ENCODE results near the gene KIFC1. TPM values are rescaled to one million over a fixed set of nuclear protein-coding genes. Genes with fewer than 3 reads are reported as not detected.

KIFC1 gene
- polyA plus RNA-seq, 1 of the 3 experiments (the other 2 are of a cell fraction) = 35.9 TPM

DNA sequence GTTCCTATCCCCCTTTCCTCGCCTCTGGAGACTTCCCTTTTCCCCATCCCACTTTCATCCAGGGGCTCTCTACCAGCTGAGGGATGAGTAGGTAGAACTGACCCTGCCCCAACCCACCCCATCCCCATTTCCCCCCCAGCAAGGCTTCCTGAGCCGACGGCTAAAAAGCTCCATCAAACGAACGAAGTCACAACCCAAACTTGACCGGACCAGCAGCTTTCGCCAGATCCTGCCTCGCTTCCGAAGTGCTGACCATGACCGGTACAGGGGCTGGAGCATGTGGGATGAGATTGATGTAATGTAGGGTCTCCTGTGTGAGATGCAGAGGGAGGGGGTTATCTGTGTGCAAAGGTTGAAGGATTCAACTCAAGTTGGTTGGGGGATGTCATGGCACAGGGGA, 40.9 kb downstream of the KIFC1 start:
- H3F3A ChIP-seq (replicated peaks; ENCODE audit: insufficient read depth) = peaks cover 13% of the 10 kb centered on the region
- no peak overlapping the region for H3K4me2 ChIP-seq
- H3K9ac ChIP-seq = no peak overlapping the region
- POLR2A ChIA-PET = no interaction called here
- H3K9me2 ChIP-seq = no peaks in the 10 kb centered on the region
- peak; percentile 15 for DNase-seq
- H4K20me1 ChIP-seq (ENCODE audit: insufficient read depth) = no peaks in the 10 kb centered on the region; the same call in 1 of the 2 replicates
- no peak for TF ChIP-seq REST (IDR thresholded peaks at IDR 0.05; ENCODE audit: low read depth, low read length)
- TF ChIP-seq CTCF (IDR thresholded peaks at IDR 0.05) = no peak
- no peak for TF ChIP-seq GABPA (IDR thresholded peaks at IDR 0.05; ENCODE audit: low read depth)
- TF ChIP-seq TCF12 (IDR thresholded peaks at IDR 0.05) = no peak
- no peak for TF ChIP-seq FOXM1 (IDR thresholded peaks at IDR 0.05; ENCODE audit: low read depth)
- WGBS (ENCODE audit: low lambda C conversion rate) = 97% methylated on average over 10 of the region's 10 CpGs
- CTCF ChIA-PET = no interaction called here
- H3K4me1 ChIP-seq (ENCODE audit: control insufficient read depth in 1 of 2, insufficient read depth in 2 of 2, low read depth in 1 of 2, low read length in 1 of 2) = peaks cover 17 to 34% of the 10 kb centered on the region in 2 experiments; a peak in 3 of 4 replicates
- no peak overlapping the region for H3K4me3 ChIP-seq (ENCODE audit: low read depth in 2 of 2, low read length in 1 of 2)
- no peaks in the 10 kb centered on the region for H3K9me3 ChIP-seq
- no peak overlapping the region for H2AFZ ChIP-seq (ENCODE audit: low read depth)
- H3K27me3 ChIP-seq (ENCODE audit: insufficient read depth) = no peaks in the 10 kb centered on the region
- peaks cover 11 to 17% of the 10 kb centered on the region in 2 experiments for H3K36me3 ChIP-seq (replicated peaks in 1 of 2; ENCODE audit: control insufficient read depth in 1 of 2, insufficient read depth in 2 of 2, low read length in 1 of 2)
- peaks cover 27% of the 10 kb centered on the region; the same call in 1 of the 2 replicates for H3K79me2 ChIP-seq (ENCODE audit: insufficient read depth)
- H3K27ac ChIP-seq (ENCODE audit: low read depth in 2 of 2, low read length in 1 of 2) = no peak overlapping the region

DNA sequence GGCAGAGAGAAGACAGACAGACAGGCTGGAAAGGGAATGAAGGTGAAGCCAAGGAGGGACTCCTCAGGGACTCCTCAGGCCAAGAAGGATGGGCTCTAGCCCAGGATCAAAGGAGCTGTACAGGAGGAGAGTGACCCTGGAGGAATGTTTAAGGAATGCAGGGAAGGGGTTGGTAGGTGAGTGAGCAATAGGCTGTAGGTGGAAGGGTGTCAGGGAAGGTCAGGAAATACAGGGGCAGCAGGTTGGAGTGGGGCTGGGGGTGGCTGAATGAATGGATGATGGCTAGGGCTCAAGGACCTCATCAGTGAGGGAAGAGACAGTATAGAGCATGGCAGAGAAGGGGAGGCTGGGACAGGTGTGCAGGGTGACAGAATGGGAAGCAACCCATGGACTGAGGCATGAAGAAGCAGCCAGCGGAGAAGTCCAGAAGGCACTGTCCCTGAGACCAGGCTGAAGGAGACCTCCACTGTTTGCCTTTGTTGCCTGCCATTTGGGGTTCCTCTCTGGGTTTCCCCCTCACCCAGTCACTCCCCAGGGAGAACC, 41.4 kb downstream of the KIFC1 start:
- POLR2A ChIA-PET = no interaction called here
- H2AFZ ChIP-seq (ENCODE audit: low read depth) = no peak overlapping the region
- TF ChIP-seq GABPA (IDR thresholded peaks at IDR 0.05; ENCODE audit: low read depth) (no peak), EP300 (IDR thresholded peaks at IDR 0.05; ENCODE audit: borderline replicate concordance in 1 of 2, low read depth in 1 of 2, low read length in 1 of 2) (no peak), MEF2A (IDR thresholded peaks at IDR 0.05; ENCODE audit: borderline replicate concordance, low read depth) (no peak), RFX5 (IDR thresholded peaks at IDR 0.05; ENCODE audit: low read length) (no peak), RCOR1 (IDR thresholded peaks at IDR 0.05; ENCODE audit: low read length) (no peak), CTCF (IDR thresholded peaks at IDR 0.05) (no peak), FOSL2 (IDR thresholded peaks at IDR 0.05; ENCODE audit: borderline replicate concordance, low read depth) (no peak), SMC3 (IDR thresholded peaks at IDR 0.05; ENCODE audit: low read depth, low read length) (no peak)
- TF ChIP-seq, protein P1, sequence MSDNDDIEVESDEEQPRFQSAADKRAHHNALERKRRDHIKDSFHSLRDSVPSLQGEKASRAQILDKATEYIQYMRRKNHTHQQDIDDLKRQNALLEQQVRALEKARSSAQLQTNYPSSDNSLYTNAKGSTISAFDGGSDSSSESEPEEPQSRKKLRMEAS (IDR thresholded peaks at IDR 0.05; ENCODE audit: low read depth) = no peak
- H3K9ac ChIP-seq = no peak overlapping the region
- H3K4me1 ChIP-seq (ENCODE audit: control insufficient read depth in 1 of 2, insufficient read depth in 2 of 2, low read depth in 1 of 2, low read length in 1 of 2) = peaks cover 17 to 34% of the 10 kb centered on the region in 2 experiments; a peak in 3 of 4 replicates
- H4K20me1 ChIP-seq (ENCODE audit: insufficient read depth) = no peaks in the 10 kb centered on the region; the same call in 1 of the 2 replicates
- H3K4me2 ChIP-seq = no peak overlapping the region
- no peak overlapping the region for H3K4me3 ChIP-seq (ENCODE audit: low read depth in 2 of 2, low read length in 1 of 2)
- H3K9me3 ChIP-seq = no peaks in the 10 kb centered on the region
- WGBS (ENCODE audit: low lambda C conversion rate) = no CpG with 5 or more reads among the region's 1 CpG
- peaks cover 26% of the 10 kb centered on the region; the same call in 1 of the 2 replicates for H3K79me2 ChIP-seq (ENCODE audit: insufficient read depth)
- DNase-seq = peak; percentile 14
- no peaks in the 10 kb centered on the region for H3K9me2 ChIP-seq
- no peak overlapping the region for H3K27ac ChIP-seq (ENCODE audit: low read depth in 2 of 2, low read length in 1 of 2)
- peaks cover 12 to 19% of the 10 kb centered on the region in 2 experiments for H3K36me3 ChIP-seq (replicated peaks in 1 of 2; ENCODE audit: control insufficient read depth in 1 of 2, insufficient read depth in 2 of 2, low read length in 1 of 2)
- CTCF ChIA-PET = interaction anchor here (0.9 kb wide), 1 partner anchor 43 kb away, joined by 3 read pairs; no protein-coding TSS in a partner anchor
- H3F3A ChIP-seq (replicated peaks; ENCODE audit: insufficient read depth) = peaks cover 13% of the 10 kb centered on the region
- H3K27me3 ChIP-seq (ENCODE audit: insufficient read depth) = no peaks in the 10 kb centered on the region

Data from SK-N-SH (cell line).